Neural cell (in vitro differentiated cells): ENCODE measurements around the gene ARHGEF26. TPM values are rescaled to one million over a fixed set of nuclear protein-coding genes. Genes with fewer than 3 reads are reported as not detected.

ENCODE experiments used
- H2AFZ ChIP-seq: fragments of 200-600, 300-800 bp; sonication (generic), shearing (Covaris generic); 2 replicates; pipeline ENCODE4 v1.6.0; 2014; ENCODE audit warnings: low read depth, mild to moderate bottlenecking, antibody characterized with exemption, low read length, moderate library complexity
- H3F3A ChIP-seq: fragments of 200-600 bp; shearing (Covaris generic); 2 replicates; pipeline ENCODE4 v1.6.1; 2016; ENCODE audit warnings: mild to moderate bottlenecking, moderate library complexity, mixed read lengths, antibody characterized with exemption, low read length; ENCODE audit not compliant: insufficient read depth, poor library complexity, severe bottlenecking
- H3K27ac ChIP-seq: fragments of 200-600, 300-800 bp; sonication (generic), shearing (Covaris generic); 2 replicates; pipeline ENCODE4 v1.5.1; 2014; ENCODE audit warnings: mild to moderate bottlenecking, low read length, moderate library complexity
- H3K27me3 ChIP-seq: fragments of 300-800, 200-600 bp; sonication (generic), shearing (Covaris generic); 2 replicates; pipeline ENCODE4 v1.6.0; 2014; ENCODE audit warnings: mild to moderate bottlenecking, low read depth, low read length, moderate library complexity; ENCODE audit not compliant: insufficient read depth
- H3K36me3 ChIP-seq: fragments of 300-800, 200-600 bp; sonication (generic), shearing (Covaris generic); 2 replicates; pipeline ENCODE4 v1.5.1; 2014; ENCODE audit warnings: mild to moderate bottlenecking, antibody characterized with exemption, low read length, moderate library complexity; ENCODE audit not compliant: insufficient read depth
- H3K4me2 ChIP-seq: fragments of 300-800, 200-600 bp; sonication (generic), shearing (Covaris generic); 2 replicates; pipeline ENCODE4 v1.6.0; 2014; ENCODE audit warnings: mild to moderate bottlenecking, low read length
- H3K4me3 ChIP-seq: fragments of 300-800, 200-600 bp; sonication (generic), shearing (Covaris generic); 2 replicates; pipeline ENCODE4 v1.5.1; 2014; ENCODE audit warnings: mild to moderate bottlenecking, low read length, moderate library complexity
- H3K79me2 ChIP-seq: fragments of 200-600 bp; shearing (Covaris generic); replicated peaks from 2 replicates; pipeline ENCODE4 v1.6.0; 2014; ENCODE audit warnings: mild to moderate bottlenecking, low read length, moderate library complexity; ENCODE audit not compliant: insufficient read depth
- H3K9ac ChIP-seq: fragments of 300-800, 200-600 bp; sonication (generic), shearing (Covaris generic); 2 replicates; pipeline ENCODE4 v1.6.1; 2016; ENCODE audit warnings: mild to moderate bottlenecking, low read length, mixed read lengths
- H3K9me2 ChIP-seq: fragments of 200-600 bp; shearing (Covaris generic); 2 replicates; pipeline ENCODE4 v1.6.1; 2016; ENCODE audit warnings: mild to moderate bottlenecking, low read length, mixed read lengths; ENCODE audit not compliant: insufficient read depth
- H3K9me3 ChIP-seq: fragments of 200-600, 300-800 bp; sonication (generic), shearing (Covaris generic); 2 replicates; pipeline ENCODE4 v1.6.1; 2016; ENCODE audit warnings: mild to moderate bottlenecking, mixed run types, low read length, moderate library complexity, mixed read lengths
- H4K20me1 ChIP-seq: fragments of 200-600 bp; shearing (Covaris generic); 2 replicates; pipeline ENCODE4 v1.6.1; 2016; ENCODE audit warnings: mild to moderate bottlenecking, mixed run types; ENCODE audit not compliant: insufficient read depth
- CTCF ChIP-seq: fragments of 450-650 bp; IDR thresholded peaks from 2 replicates; pipeline ENCODE4 v1.5.1; 2014; ENCODE audit warnings: antibody characterized with exemption, mild to moderate bottlenecking, moderate library complexity; ENCODE audit not compliant: poor library complexity, severe bottlenecking
- EP300 ChIP-seq: fragments of 450-650 bp; conservative IDR thresholded peaks from 2 replicates; pipeline ENCODE4 v1.6.1; 2014; ENCODE audit warnings: antibody characterized with exemption, mild to moderate bottlenecking, moderate library complexity; ENCODE audit not compliant: poor library complexity, severe bottlenecking
- EZH2 ChIP-seq: fragments of 200-600, 300-800 bp; shearing (Covaris generic), sonication (generic); IDR thresholded peaks from 2 replicates; pipeline ENCODE4 v1.6.1; 2014; ENCODE audit warnings: antibody characterized with exemption, low read length, borderline replicate concordance, mild to moderate bottlenecking; ENCODE audit not compliant: insufficient read depth, poor library complexity, severe bottlenecking
- MXI1 ChIP-seq: fragments of 450-650 bp; conservative IDR thresholded peaks from 2 replicates; pipeline ENCODE4 v1.6.1; 2014; ENCODE audit warnings: antibody characterized with exemption, mild to moderate bottlenecking; ENCODE audit not compliant: poor library complexity, severe bottlenecking
- POLR2AphosphoS5 ChIP-seq: IDR thresholded peaks from 2 replicates; pipeline ENCODE4 v1.6.1; 2012
- RAD21 ChIP-seq: fragments of 450-650 bp; conservative IDR thresholded peaks from 2 replicates; pipeline ENCODE4 v1.6.1; 2014; ENCODE audit warnings: antibody characterized with exemption, mild to moderate bottlenecking, moderate library complexity
- SMC3 ChIP-seq: fragments of 450-650 bp; conservative IDR thresholded peaks from 2 replicates; pipeline ENCODE4 v1.6.1; 2014; ENCODE audit warnings: antibody characterized with exemption, mild to moderate bottlenecking, moderate library complexity; ENCODE audit not compliant: poor library complexity
- TAF1 ChIP-seq: IDR thresholded peaks from 2 replicates; pipeline ENCODE4 v1.6.1; 2012; ENCODE audit warnings: low read depth
- polyA plus RNA-seq: library from polyadenylated mRNA; depleted of rRNA; stranded (reverse); fragments of >200 nt; gene quantifications from 2 replicates; pipeline ENCODE4 v1.2.3, GENCODE V29; 2014
- TF ChIP-seq, protein P1 (sequence below): IDR thresholded peaks from 2 replicates; pipeline ENCODE4 v1.6.1; 2012; ENCODE audit warnings: borderline replicate concordance

ARHGEF26 gene
- polyA plus RNA-seq, 1 donor from 2014 or later = 5.7 TPM

DNA sequence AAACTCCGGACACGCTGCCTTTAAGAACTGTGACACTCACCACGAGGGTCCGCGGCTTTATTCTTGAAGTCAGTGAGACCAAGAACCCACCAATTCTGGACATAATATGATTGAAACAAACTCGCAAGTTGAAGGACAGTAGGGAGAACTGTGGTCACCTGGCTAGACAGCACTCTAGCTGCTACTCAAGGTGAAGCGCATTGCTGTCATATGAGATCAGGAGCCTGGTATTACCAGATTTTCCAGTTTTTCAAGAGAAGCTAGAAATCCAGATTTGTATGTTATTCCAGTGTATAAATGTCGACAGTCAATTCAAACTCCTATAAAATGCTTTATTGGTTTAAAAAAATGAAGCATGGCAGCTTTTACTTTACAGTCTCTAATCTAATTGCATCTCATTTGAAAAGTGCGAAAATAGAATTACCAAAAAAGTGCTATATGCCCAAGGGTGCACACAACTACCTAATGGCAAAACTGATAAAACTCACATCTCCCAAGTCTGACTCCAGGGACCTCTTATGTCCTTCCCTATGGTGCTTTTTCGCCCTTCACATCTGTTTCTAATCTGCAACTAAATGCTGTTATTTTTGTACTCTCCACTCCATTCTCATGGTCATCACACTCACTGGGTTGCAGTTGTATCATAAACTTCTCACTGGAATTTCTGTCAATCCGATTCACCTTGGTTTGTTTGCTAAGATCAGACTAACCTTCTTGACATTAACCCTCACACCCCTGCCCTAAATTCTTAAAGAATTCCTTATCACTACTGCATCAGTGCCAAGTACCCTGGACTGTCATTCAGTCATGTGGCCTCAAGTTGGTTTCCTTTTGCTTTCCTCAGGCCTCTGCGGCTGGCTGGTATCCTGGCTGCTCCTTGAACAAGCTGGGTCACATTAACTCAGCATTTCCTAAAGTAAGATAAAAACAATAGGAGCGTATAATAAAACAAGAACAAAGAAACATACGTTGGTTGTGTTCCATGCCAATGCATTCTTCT lies 31.5 kb upstream of the ARHGEF26 start:
- TF ChIP-seq EZH2 (no peak), MXI1 (no peak), POLR2AphosphoS5 (no peak), RAD21 (no peak), SMC3 (no peak)
- H3F3A ChIP-seq = no peaks in the 10 kb centered on the region
- no peak overlapping the region for H3K4me2 ChIP-seq
- H2AFZ ChIP-seq = no peak overlapping the region
- H3K9me3 ChIP-seq = no peaks in the 10 kb centered on the region
- H3K9me2 ChIP-seq = no peaks in the 10 kb centered on the region
- H3K4me3 ChIP-seq = no peak overlapping the region
- H3K36me3 ChIP-seq = no peaks in the 10 kb centered on the region
- H3K79me2 ChIP-seq = no peaks in the 10 kb centered on the region
- H3K9ac ChIP-seq = no peak overlapping the region
- H3K27ac ChIP-seq = no peak overlapping the region
- no peaks in the 10 kb centered on the region for H4K20me1 ChIP-seq
- no peaks in the 10 kb centered on the region for H3K27me3 ChIP-seq

DNA sequence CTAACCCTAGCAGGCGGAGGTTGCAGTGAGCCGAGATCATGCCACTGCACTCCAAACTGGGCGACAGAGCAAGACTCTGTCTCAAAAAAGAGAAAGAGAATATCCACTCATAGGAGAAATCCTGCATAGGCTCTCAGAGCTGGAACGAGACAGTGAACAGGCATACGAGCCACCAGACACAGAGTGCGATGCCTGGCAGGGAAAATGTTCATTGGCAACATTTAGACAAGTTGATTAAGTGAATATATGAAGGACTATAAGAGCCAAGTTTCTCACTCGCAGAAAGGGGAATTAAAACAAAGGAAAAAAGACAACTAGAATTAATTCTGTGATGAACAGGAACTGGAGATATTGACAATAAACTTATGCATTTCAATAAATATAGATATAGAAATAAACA lies 27.1 kb upstream of the ARHGEF26 start:
- no peaks in the 10 kb centered on the region for H3F3A ChIP-seq
- no peak overlapping the region for H3K4me3 ChIP-seq
- H3K27ac ChIP-seq = no peak overlapping the region
- H3K9ac ChIP-seq = no peak overlapping the region
- H2AFZ ChIP-seq = no peak overlapping the region
- TF ChIP-seq POLR2AphosphoS5 = no peak
- TF ChIP-seq RAD21 = no peak
- TF ChIP-seq, protein P1, sequence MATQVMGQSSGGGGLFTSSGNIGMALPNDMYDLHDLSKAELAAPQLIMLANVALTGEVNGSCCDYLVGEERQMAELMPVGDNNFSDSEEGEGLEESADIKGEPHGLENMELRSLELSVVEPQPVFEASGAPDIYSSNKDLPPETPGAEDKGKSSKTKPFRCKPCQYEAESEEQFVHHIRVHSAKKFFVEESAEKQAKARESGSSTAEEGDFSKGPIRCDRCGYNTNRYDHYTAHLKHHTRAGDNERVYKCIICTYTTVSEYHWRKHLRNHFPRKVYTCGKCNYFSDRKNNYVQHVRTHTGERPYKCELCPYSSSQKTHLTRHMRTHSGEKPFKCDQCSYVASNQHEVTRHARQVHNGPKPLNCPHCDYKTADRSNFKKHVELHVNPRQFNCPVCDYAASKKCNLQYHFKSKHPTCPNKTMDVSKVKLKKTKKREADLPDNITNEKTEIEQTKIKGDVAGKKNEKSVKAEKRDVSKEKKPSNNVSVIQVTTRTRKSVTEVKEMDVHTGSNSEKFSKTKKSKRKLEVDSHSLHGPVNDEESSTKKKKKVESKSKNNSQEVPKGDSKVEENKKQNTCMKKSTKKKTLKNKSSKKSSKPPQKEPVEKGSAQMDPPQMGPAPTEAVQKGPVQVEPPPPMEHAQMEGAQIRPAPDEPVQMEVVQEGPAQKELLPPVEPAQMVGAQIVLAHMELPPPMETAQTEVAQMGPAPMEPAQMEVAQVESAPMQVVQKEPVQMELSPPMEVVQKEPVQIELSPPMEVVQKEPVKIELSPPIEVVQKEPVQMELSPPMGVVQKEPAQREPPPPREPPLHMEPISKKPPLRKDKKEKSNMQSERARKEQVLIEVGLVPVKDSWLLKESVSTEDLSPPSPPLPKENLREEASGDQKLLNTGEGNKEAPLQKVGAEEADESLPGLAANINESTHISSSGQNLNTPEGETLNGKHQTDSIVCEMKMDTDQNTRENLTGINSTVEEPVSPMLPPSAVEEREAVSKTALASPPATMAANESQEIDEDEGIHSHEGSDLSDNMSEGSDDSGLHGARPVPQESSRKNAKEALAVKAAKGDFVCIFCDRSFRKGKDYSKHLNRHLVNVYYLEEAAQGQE = no peak
- no peak for TF ChIP-seq EP300
- TF ChIP-seq EZH2 = no peak
- TF ChIP-seq SMC3 = no peak
- no peak for TF ChIP-seq CTCF
- TF ChIP-seq MXI1 = no peak
- TF ChIP-seq TAF1 = no peak
- H3K79me2 ChIP-seq = no peaks in the 10 kb centered on the region
- no peaks in the 10 kb centered on the region for H3K27me3 ChIP-seq
- H3K9me2 ChIP-seq = no peaks in the 10 kb centered on the region
- no peaks in the 10 kb centered on the region for H3K36me3 ChIP-seq
- no peak overlapping the region for H3K4me2 ChIP-seq
- H4K20me1 ChIP-seq = no peaks in the 10 kb centered on the region
- no peaks in the 10 kb centered on the region for H3K9me3 ChIP-seq
